GM19035 (cell line): ENCODE measurements around the gene PPM1L.
"Not testable (repeated sequence)": the region's sequence is repeated elsewhere in the genome, so short reads cannot be mapped to it uniquely, and the experiment has no call there.

Source experiments
- ATAC-seq: cut with Tn5 transposase; IDR thresholded peaks from one replicate; pipeline ENCODE4 v1.9.1; 2021; ENCODE audit not compliant: unreplicated experiment

The PPM1L gene

GRCh38 chr3:160755776-160756304 is at the start of gene PPM1L:
PPM1L (plus strand) TSS chr3:160756231.
- peak; percentile 48 for ATAC-seq

- ATAC-seq: peak; percentile 70
Observed at GRCh38 chr3:160707187-160707794, 48.7 kb upstream of the PPM1L start.

- no peak for ATAC-seq
Observed at GRCh38 chr3:160709477-160710182, 46.4 kb upstream of the PPM1L start.

- not testable (repeated sequence) for ATAC-seq
Observed at GRCh38 chr3:160713144-160713543, 42.9 kb upstream of the PPM1L start.

- no peak for ATAC-seq
Observed at GRCh38 chr3:160719710-160720109, 36.3 kb upstream of the PPM1L start.

- ATAC-seq: no peak
Observed at GRCh38 chr3:160720123-160720746, 35.8 kb upstream of the PPM1L start.

- ATAC-seq: no peak
Observed at GRCh38 chr3:160722331-160722730, 33.7 kb upstream of the PPM1L start.

- ATAC-seq: no peak
Observed at GRCh38 chr3:160725338-160725737, 30.7 kb upstream of the PPM1L start.

GRCh38 chr3:160735826-160736225 is 20.2 kb upstream of the PPM1L start:
- ATAC-seq: no peak

GRCh38 chr3:160738048-160738447 is 18.0 kb upstream of the PPM1L start:
- ATAC-seq: no peak

- ATAC-seq: no peak
Observed at GRCh38 chr3:160739079-160739478, 17.0 kb upstream of the PPM1L start.

- ATAC-seq: no peak
Observed at GRCh38 chr3:160746976-160747375, 9.1 kb upstream of the PPM1L start.

GRCh38 chr3:160747422-160747821 is 8.6 kb upstream of the PPM1L start:
- ATAC-seq: no peak

GRCh38 chr3:160748231-160748630 is 7.8 kb upstream of the PPM1L start:
- no peak for ATAC-seq

- no peak for ATAC-seq
Observed at GRCh38 chr3:160748787-160749186, 7.2 kb upstream of the PPM1L start.

- no peak for ATAC-seq
Observed at GRCh38 chr3:160753953-160754352, 2.1 kb upstream of the PPM1L start.

GRCh38 chr3:160754371-160754854 is 1.6 kb upstream of the PPM1L start:
- no peak for ATAC-seq

- peak; percentile 83 for ATAC-seq
Observed at GRCh38 chr3:160754855-160755747, 930 bp upstream of the PPM1L start.

GRCh38 chr3:160757233-160758106 is 1.4 kb downstream of the PPM1L start:
- no peak for ATAC-seq
